Amniotic stem cell (primary cell): ENCODE measurements around the gene IFITM10.

ENCODE experiments used
- DNase-seq: peaks from one replicate; lab custom pipeline; 2025; lab: John Stamatoyannopoulos, UW

IFITM10 gene

GRCh38 chr11:1762537-1763302 is 12.3 kb upstream of the IFITM10 start:
- no peak for DNase-seq

- no peak for DNase-seq
Measured at GRCh38 chr11:1761857-1762536, 11.6 kb upstream of the IFITM10 start.

- DNase-seq, result no peak
Measured at GRCh38 chr11:1761110-1761856, 10.9 kb upstream of the IFITM10 start.

- no peak for DNase-seq
Measured at GRCh38 chr11:1760351-1761109, 10.1 kb upstream of the IFITM10 start.

- DNase-seq, result no peak
Measured at GRCh38 chr11:1759851-1760220, 9.4 kb upstream of the IFITM10 start.

GRCh38 chr11:1759151-1759850 is 8.9 kb upstream of the IFITM10 start:
- DNase-seq, result no peak

- DNase-seq, result no peak
Measured at GRCh38 chr11:1758611-1759150, 8.3 kb upstream of the IFITM10 start.

- DNase-seq, result no peak
Measured at GRCh38 chr11:1757861-1758610, 7.6 kb upstream of the IFITM10 start.

GRCh38 chr11:1756791-1757771 is 6.7 kb upstream of the IFITM10 start:
- DNase-seq, result no peak

GRCh38 chr11:1755692-1756561 is 5.5 kb upstream of the IFITM10 start:
- no peak for DNase-seq

GRCh38 chr11:1755344-1755691 is 4.9 kb upstream of the IFITM10 start:
- no peak for DNase-seq

GRCh38 chr11:1754376-1755150 is 4.2 kb upstream of the IFITM10 start:
- DNase-seq, result no peak

- no peak for DNase-seq
Measured at GRCh38 chr11:1753929-1754305, 3.5 kb upstream of the IFITM10 start.

GRCh38 chr11:1753229-1753928 is 3.0 kb upstream of the IFITM10 start:
- no peak for DNase-seq

- DNase-seq, result no peak
Measured at GRCh38 chr11:1752907-1753228, 2.5 kb upstream of the IFITM10 start.

- no peak for DNase-seq
Measured at GRCh38 chr11:1751999-1752906, 1.9 kb upstream of the IFITM10 start.
